ENCODE results near the gene SUFU. TPM values are rescaled to one million over a fixed set of nuclear protein-coding genes. Genes with fewer than 3 reads are reported as not detected.

Gene SUFU
- total and polyA plus RNA-seq, 2 of the 13 experiments (the other 11 are each of a cell fraction or from before 2014, with no cell fraction given): 2.9 to 5.5 TPM

DNA sequence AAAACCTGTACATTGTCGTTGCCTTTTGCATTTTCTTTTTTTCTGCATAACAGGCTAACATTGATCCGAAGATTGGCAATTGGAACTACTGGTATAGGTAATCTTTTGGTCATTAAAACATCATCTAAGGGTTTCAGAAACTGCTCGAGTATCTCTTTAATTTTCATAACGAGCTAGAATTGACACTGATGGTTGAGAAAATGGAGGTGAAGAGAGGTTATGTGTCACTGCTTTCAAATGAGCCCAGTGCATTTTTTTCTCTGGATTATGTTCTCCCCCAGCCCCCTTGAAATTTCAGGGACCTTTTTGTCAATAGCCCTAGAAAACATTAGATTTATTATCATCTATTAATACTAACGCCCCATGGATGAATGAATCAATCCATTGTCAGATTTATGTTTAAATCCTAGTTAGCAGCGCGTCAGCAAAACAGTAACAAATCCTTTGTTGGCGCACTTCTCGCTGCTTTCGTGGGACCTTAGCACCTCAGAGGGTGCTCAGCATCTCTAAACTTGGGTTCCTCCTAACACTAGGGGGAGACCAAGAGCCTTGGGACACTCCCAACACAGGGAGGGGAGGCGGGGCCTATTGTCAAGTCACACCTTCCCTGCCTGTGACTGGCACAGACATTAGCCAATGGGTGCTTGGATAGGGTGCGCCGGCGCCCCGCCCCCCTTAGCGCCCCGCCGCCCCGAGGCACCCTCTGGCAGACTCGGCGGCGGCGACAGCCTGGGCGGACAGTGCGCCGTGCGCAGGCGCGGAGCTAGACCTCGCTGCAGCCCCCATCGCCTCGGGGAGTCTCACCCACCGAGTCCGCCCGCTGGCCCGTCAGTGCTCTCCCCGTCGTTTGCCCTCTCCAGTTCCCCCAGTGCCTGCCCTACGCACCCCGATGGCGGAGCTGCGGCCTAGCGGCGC lies at the start of gene SUFU (continued):
- TF ChIP-seq, protein P1, sequence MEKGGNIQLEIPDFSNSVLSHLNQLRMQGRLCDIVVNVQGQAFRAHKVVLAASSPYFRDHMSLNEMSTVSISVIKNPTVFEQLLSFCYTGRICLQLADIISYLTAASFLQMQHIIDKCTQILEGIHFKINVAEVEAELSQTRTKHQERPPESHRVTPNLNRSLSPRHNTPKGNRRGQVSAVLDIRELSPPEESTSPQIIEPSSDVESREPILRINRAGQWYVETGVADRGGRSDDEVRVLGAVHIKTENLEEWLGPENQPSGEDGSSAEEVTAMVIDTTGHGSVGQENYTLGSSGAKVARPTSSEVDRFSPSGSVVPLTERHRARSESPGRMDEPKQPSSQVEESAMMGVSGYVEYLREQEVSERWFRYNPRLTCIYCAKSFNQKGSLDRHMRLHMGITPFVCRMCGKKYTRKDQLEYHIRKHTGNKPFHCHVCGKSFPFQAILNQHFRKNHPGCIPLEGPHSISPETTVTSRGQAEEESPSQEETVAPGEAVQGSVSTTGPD (CRISPR knock-in tag; IDR thresholded peaks at IDR 0.05): no peak
- TF ChIP-seq JUN (CRISPR knock-in tag; IDR thresholded peaks at IDR 0.05) (no peak), ZNF777 (CRISPR knock-in tag; IDR thresholded peaks at IDR 0.05) (no peak), HNF1A (IDR thresholded peaks at IDR 0.05; ENCODE audit: low read depth) (no peak), HNF1A (CRISPR knock-in tag; IDR thresholded peaks at IDR 0.05; ENCODE audit: borderline replicate concordance) (no peak), ZBTB49 (CRISPR knock-in tag; IDR thresholded peaks at IDR 0.05; ENCODE audit: borderline replicate concordance) (no peak)
- TF ChIP-seq, protein P2, sequence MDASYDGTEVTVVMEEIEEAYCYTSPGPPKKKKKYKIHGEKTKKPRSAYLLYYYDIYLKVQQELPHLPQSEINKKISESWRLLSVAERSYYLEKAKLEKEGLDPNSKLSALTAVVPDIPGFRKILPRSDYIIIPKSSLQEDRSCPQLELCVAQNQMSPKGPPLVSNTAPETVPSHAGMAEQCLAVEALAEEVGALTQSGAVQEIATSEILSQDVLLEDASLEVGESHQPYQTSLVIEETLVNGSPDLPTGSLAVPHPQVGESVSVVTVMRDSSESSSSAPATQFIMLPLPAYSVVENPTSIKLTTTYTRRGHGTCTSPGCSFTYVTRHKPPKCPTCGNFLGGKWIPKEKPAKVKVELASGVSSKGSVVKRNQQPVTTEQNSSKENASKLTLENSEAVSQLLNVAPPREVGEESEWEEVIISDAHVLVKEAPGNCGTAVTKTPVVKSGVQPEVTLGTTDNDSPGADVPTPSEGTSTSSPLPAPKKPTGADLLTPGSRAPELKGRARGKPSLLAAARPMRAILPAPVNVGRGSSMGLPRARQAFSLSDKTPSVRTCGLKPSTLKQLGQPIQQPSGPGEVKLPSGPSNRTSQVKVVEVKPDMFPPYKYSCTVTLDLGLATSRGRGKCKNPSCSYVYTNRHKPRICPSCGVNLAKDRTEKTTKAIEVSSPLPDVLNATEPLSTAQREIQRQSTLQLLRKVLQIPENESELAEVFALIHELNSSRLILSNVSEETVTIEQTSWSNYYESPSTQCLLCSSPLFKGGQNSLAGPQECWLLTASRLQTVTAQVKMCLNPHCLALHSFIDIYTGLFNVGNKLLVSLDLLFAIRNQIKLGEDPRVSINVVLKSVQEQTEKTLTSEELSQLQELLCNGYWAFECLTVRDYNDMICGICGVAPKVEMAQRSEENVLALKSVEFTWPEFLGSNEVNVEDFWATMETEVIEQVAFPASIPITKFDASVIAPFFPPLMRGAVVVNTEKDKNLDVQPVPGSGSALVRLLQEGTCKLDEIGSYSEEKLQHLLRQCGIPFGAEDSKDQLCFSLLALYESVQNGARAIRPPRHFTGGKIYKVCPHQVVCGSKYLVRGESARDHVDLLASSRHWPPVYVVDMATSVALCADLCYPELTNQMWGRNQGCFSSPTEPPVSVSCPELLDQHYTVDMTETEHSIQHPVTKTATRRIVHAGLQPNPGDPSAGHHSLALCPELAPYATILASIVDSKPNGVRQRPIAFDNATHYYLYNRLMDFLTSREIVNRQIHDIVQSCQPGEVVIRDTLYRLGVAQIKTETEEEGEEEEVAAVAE (CRISPR knock-in tag; IDR thresholded peaks at IDR 0.05; ENCODE audit: borderline replicate concordance): no peak

Data from HepG2 (cell line).